ENCODE results near the gene RSRC2.
"Not testable (repeated sequence)": the region's sequence is repeated elsewhere in the genome, so short reads cannot be mapped to it uniquely, and the experiment has no call there.

DNA sequence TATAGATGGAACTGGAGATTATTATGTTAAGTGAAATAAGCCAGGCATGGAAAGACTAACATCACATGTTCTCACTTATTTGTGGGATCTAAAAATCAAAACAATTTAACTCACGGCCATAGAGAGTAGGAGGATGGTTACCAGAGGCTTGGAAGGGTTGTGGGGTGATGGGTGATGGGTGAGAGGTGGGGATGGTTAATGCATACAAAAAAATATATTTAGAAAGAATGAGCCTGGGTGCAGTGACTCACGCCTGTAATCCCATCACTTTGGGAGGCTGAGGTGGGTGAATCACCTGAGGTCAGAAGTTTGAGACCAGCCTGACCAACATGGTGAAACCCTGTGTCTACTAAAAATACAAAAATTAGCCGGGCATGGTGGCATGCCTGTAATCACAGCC is 43.3 kb upstream of the RSRC2 start:
- TF ChIP-seq DPF2 (IDR thresholded peaks at IDR 0.05); POLR2AphosphoS5 (IDR thresholded peaks at IDR 0.05; ENCODE audit: low read length); PML (IDR thresholded peaks at IDR 0.05; ENCODE audit: low read length); SREBF1 (IDR thresholded peaks at IDR 0.05; ENCODE audit: low read length): not testable (repeated sequence)
